C1 segment of cervical spinal cord (tissue), 14 donors: ENCODE data around the gene TFDP1.

ENCODE experiments used
- DNase-seq, 14 donors: peaks; one replicate each; lab custom pipeline; 2025; lab: John Stamatoyannopoulos, UW

The TFDP1 gene

GRCh38 chr13:113650275-113650674, 65.7 kb downstream of the TFDP1 start:
- no peak for DNase-seq

- no peak for DNase-seq
Observed at GRCh38 chr13:113650731-113651148, 66.2 kb downstream of the TFDP1 start.

GRCh38 chr13:113651511-113652403, 67.2 kb downstream of the TFDP1 start:
- no peak for DNase-seq

GRCh38 chr13:113652404-113653263, 68.1 kb downstream of the TFDP1 start:
- DNase-seq: no peak

GRCh38 chr13:113653264-113654174, 69.0 kb downstream of the TFDP1 start:
- no peak for DNase-seq

- DNase-seq: no peak
Observed at GRCh38 chr13:113654175-113654560, 69.6 kb downstream of the TFDP1 start.

- no peak for DNase-seq
Observed at GRCh38 chr13:113654591-113655345, 70.2 kb downstream of the TFDP1 start.

GRCh38 chr13:113655346-113656002, 70.9 kb downstream of the TFDP1 start:
- DNase-seq: no peak

GRCh38 chr13:113656003-113656588, 71.5 kb downstream of the TFDP1 start:
- no peak for DNase-seq

GRCh38 chr13:113656831-113657671, 72.5 kb downstream of the TFDP1 start:
- no peak for DNase-seq

GRCh38 chr13:113657851-113658741, 73.5 kb downstream of the TFDP1 start, which contains the start of gene ATP4B:
Gene ATP4B, minus strand, starts transcription at chr13:113658198. Its CDS starts 54 bp downstream, at chr13:113658144.
- no peak for DNase-seq

- no peak for DNase-seq
Observed at GRCh38 chr13:113658836-113659235, 74.3 kb downstream of the TFDP1 start.

- DNase-seq: no peak
Observed at GRCh38 chr13:113659337-113659736, 74.8 kb downstream of the TFDP1 start.

- DNase-seq: no peak
Observed at GRCh38 chr13:113660066-113660465, 75.5 kb downstream of the TFDP1 start.

GRCh38 chr13:113661509-113661908, 77.0 kb downstream of the TFDP1 start:
- no peak for DNase-seq

- DNase-seq: no peak
Observed at GRCh38 chr13:113663934-113664333, 79.4 kb downstream of the TFDP1 start.

- DNase-seq: no peak
Observed at GRCh38 chr13:113664751-113665596, 80.4 kb downstream of the TFDP1 start.
